SK-N-MC (cell line): Measurements from ENCODE around the gene PLPP4.

ENCODE experiments used
- DNase-seq: peaks from one replicate; pipeline ENCODE4 v3.0.0-alpha.2; 2011; ENCODE audit warnings: low read depth, low spot score
- H3K27ac ChIP-seq: fragments of 200-600 bp; sonication (generic); 2 replicates; pipeline ENCODE4 v1.5.1; 2016; ENCODE audit warnings: mixed run types
- H3K36me3 ChIP-seq: fragments of 200-600 bp; sonication (generic); 2 replicates; pipeline ENCODE4 v1.6.1; 2017; ENCODE audit warnings: antibody characterized with exemption, low read length, mixed read lengths; ENCODE audit not compliant: insufficient read depth
- H3K4me3 ChIP-seq: fragments of 200-600 bp; sonication (generic); 2 replicates; pipeline ENCODE4 v1.5.1; 2016
- H3K9ac ChIP-seq: fragments of 200-600 bp; sonication (generic); 2 replicates; pipeline ENCODE4 v1.8.0; 2017; ENCODE audit warnings: mixed run types, mixed read lengths; ENCODE audit not compliant: insufficient read length
- H3K9me3 ChIP-seq: fragments of 200-600 bp; sonication (generic); 2 replicates; pipeline ENCODE4 v1.6.1; 2017; ENCODE audit warnings: low read depth, mild to moderate bottlenecking, antibody characterized with exemption, low read length, moderate library complexity, mixed read lengths
- EZH2 ChIP-seq: fragments of 200-600 bp; sonication (generic); IDR thresholded peaks from one replicate; pipeline ENCODE4 v1.6.1; 2017; ENCODE audit warnings: antibody characterized with exemption
- FOXP2 ChIP-seq: optimal IDR thresholded peaks from 2 replicates; pipeline ENCODE3; 2011; ENCODE audit warnings: mild to moderate bottlenecking, moderate library complexity; ENCODE audit not compliant: insufficient read depth; ENCODE audit errors: extremely low read length, control extremely low read depth
- POLR2AphosphoS5 ChIP-seq: IDR thresholded peaks from 2 replicates; pipeline ENCODE4 v1.6.1; 2012; ENCODE audit warnings: mild to moderate bottlenecking, low read depth, low read length, borderline replicate concordance

PLPP4 gene

GRCh38 chr10:120514035-120514620 is 57.1 kb downstream of the PLPP4 start:
- no peaks in the 10 kb centered on the region for H3K9me3 ChIP-seq
- no peak overlapping the region for H3K9ac ChIP-seq
- no peak overlapping the region for H3K4me3 ChIP-seq
- no peak for DNase-seq
- H3K27ac ChIP-seq: no peak overlapping the region
- TF ChIP-seq FOXP2 (no peak), EZH2 (no peak), POLR2AphosphoS5 (no peak)
- no peaks in the 10 kb centered on the region for H3K36me3 ChIP-seq

- no peak for TF ChIP-seq POLR2AphosphoS5
- no peak for TF ChIP-seq FOXP2
- TF ChIP-seq EZH2: no peak
- no peak overlapping the region for H3K9ac ChIP-seq
- DNase-seq: no peak
- no peak overlapping the region for H3K4me3 ChIP-seq
- H3K36me3 ChIP-seq: no peaks in the 10 kb centered on the region
- H3K27ac ChIP-seq: no peak overlapping the region
- H3K9me3 ChIP-seq: no peaks in the 10 kb centered on the region
Observed at GRCh38 chr10:120514959-120515358, 57.9 kb downstream of the PLPP4 start.

- TF ChIP-seq EZH2: no peak
- no peak for TF ChIP-seq FOXP2
- TF ChIP-seq POLR2AphosphoS5: no peak
- Histone ChIP-seq H3K9ac (no peak overlapping the region), H3K36me3 (no peaks in the 10 kb centered on the region), H3K9me3 (no peaks in the 10 kb centered on the region), H3K4me3 (no peak overlapping the region), H3K27ac (no peak overlapping the region)
- no peak for DNase-seq
Observed at GRCh38 chr10:120515741-120516140, 58.7 kb downstream of the PLPP4 start.

GRCh38 chr10:120516426-120516825 is 59.4 kb downstream of the PLPP4 start:
- Histone ChIP-seq H3K9ac (no peak overlapping the region), H3K36me3 (no peaks in the 10 kb centered on the region), H3K9me3 (no peaks in the 10 kb centered on the region), H3K4me3 (no peak overlapping the region), H3K27ac (no peak overlapping the region)
- TF ChIP-seq POLR2AphosphoS5: no peak
- no peak for TF ChIP-seq EZH2
- TF ChIP-seq FOXP2: no peak
- DNase-seq: no peak

GRCh38 chr10:120517196-120517595 is 60.2 kb downstream of the PLPP4 start:
- Histone ChIP-seq H3K4me3 (no peak overlapping the region), H3K9ac (no peak overlapping the region), H3K9me3 (no peaks in the 10 kb centered on the region), H3K36me3 (no peaks in the 10 kb centered on the region), H3K27ac (no peak overlapping the region)
- no peak for DNase-seq
- TF ChIP-seq EZH2: no peak
- TF ChIP-seq FOXP2: no peak
- no peak for TF ChIP-seq POLR2AphosphoS5

- Histone ChIP-seq H3K27ac (no peak overlapping the region), H3K9ac (no peak overlapping the region), H3K4me3 (no peak overlapping the region), H3K9me3 (no peaks in the 10 kb centered on the region), H3K36me3 (no peaks in the 10 kb centered on the region)
- DNase-seq: no peak
- no peak for TF ChIP-seq EZH2
- TF ChIP-seq POLR2AphosphoS5: no peak
- TF ChIP-seq FOXP2: no peak
Observed at GRCh38 chr10:120517881-120518484, 61.0 kb downstream of the PLPP4 start.

GRCh38 chr10:120521880-120522279 is 64.9 kb downstream of the PLPP4 start:
- no peak for DNase-seq
- Histone ChIP-seq H3K9me3 (no peaks in the 10 kb centered on the region), H3K27ac (no peak overlapping the region), H3K4me3 (no peak overlapping the region), H3K36me3 (no peaks in the 10 kb centered on the region), H3K9ac (no peak overlapping the region)
- no peak for TF ChIP-seq EZH2
- no peak for TF ChIP-seq FOXP2
- TF ChIP-seq POLR2AphosphoS5: no peak

- Histone ChIP-seq H3K4me3 (no peak overlapping the region), H3K27ac (no peak overlapping the region), H3K9me3 (no peaks in the 10 kb centered on the region), H3K9ac (no peak overlapping the region), H3K36me3 (no peaks in the 10 kb centered on the region)
- DNase-seq: no peak
- no peak for TF ChIP-seq EZH2
- TF ChIP-seq FOXP2: no peak
- TF ChIP-seq POLR2AphosphoS5: no peak
Observed at GRCh38 chr10:120527691-120528090, 70.7 kb downstream of the PLPP4 start.
